Hematopoietic multipotent progenitor cell treated with erythropoietin and hydrocortisone succinate and interleukin-3 and kit ligand, for 4 days (in vitro differentiated cells): ENCODE results near the gene FKBP6.
"Not testable (repeated sequence)": the region's sequence is repeated elsewhere in the genome, so short reads cannot be mapped to it uniquely, and the experiment has no call there.

Experiments used
- DNase-seq: peaks from one replicate; pipeline ENCODE4 v3.0.0-alpha.2; 2015

Gene FKBP6

GRCh38 chr7:73325424-73325823 lies 2.5 kb upstream of the FKBP6 start:
- not testable (repeated sequence) for DNase-seq

- not testable (repeated sequence) for DNase-seq
Measured at GRCh38 chr7:73327449-73327848, 512 bp upstream of the FKBP6 start.

- no peak for DNase-seq
Measured at GRCh38 chr7:73328696-73329095, 735 bp downstream of the FKBP6 start.

GRCh38 chr7:73329861-73330581 lies 2.1 kb downstream of the FKBP6 start:
- DNase-seq: no peak

- DNase-seq: no peak
Measured at GRCh38 chr7:73330772-73331171, 2.8 kb downstream of the FKBP6 start.

GRCh38 chr7:73332447-73332846 lies 4.5 kb downstream of the FKBP6 start:
- no peak for DNase-seq

- DNase-seq: no peak
Measured at GRCh38 chr7:73338321-73338720, 10.4 kb downstream of the FKBP6 start.

GRCh38 chr7:73340514-73340913 lies 12.6 kb downstream of the FKBP6 start:
- DNase-seq: no peak

GRCh38 chr7:73341877-73342276 lies 13.9 kb downstream of the FKBP6 start:
- peak; percentile 19 for DNase-seq

GRCh38 chr7:73342645-73343044 lies 14.7 kb downstream of the FKBP6 start:
- DNase-seq: no peak

GRCh38 chr7:73343671-73344380 lies 15.9 kb downstream of the FKBP6 start:
- no peak for DNase-seq

- no peak for DNase-seq
Measured at GRCh38 chr7:73345538-73345937, 17.6 kb downstream of the FKBP6 start.

GRCh38 chr7:73345951-73346350 lies 18.0 kb downstream of the FKBP6 start:
- DNase-seq: no peak

- no peak for DNase-seq
Measured at GRCh38 chr7:73349763-73350162, 21.8 kb downstream of the FKBP6 start.

- DNase-seq: no peak
Measured at GRCh38 chr7:73350306-73351068, 22.5 kb downstream of the FKBP6 start.

- DNase-seq: no peak
Measured at GRCh38 chr7:73351447-73352167, 23.6 kb downstream of the FKBP6 start.

GRCh38 chr7:73352784-73353183 lies 24.8 kb downstream of the FKBP6 start:
- DNase-seq: no peak

GRCh38 chr7:73353243-73353642 lies 25.3 kb downstream of the FKBP6 start:
- no peak for DNase-seq

GRCh38 chr7:73354196-73354595 lies 26.2 kb downstream of the FKBP6 start:
- no peak for DNase-seq

GRCh38 chr7:73354821-73355220 lies 26.9 kb downstream of the FKBP6 start:
- no peak for DNase-seq

- DNase-seq: no peak
Measured at GRCh38 chr7:73356159-73356558, 28.2 kb downstream of the FKBP6 start.

- no peak for DNase-seq
Measured at GRCh38 chr7:73358590-73359275, 30.8 kb downstream of the FKBP6 start.

GRCh38 chr7:73359306-73359705 lies 31.3 kb downstream of the FKBP6 start:
- no peak for DNase-seq
